GM12878 (cell line): Measurements from ENCODE around the gene CFP. TPM values are rescaled to one million over a fixed set of nuclear protein-coding genes. Genes with fewer than 3 reads are reported as not detected.
A peak's percentile ranks its signal among the peaks of the same experiment; 100 is the strongest.

ENCODE experiments used
- BMI1 ChIP-seq: fragments of 450-650 bp; IDR thresholded peaks from 2 replicates; pipeline ENCODE4 v1.6.1; 2016; ENCODE audit warnings: mild to moderate bottlenecking, moderate library complexity, borderline replicate concordance
- BRCA1 ChIP-seq: IDR thresholded peaks from 2 replicates; pipeline ENCODE4 v1.6.1; 2011; ENCODE audit warnings: low read depth, low read length, improper control_type of control experiment
- CBFB ChIP-seq: IDR thresholded peaks from 2 replicates; pipeline ENCODE4 v1.6.1; 2016; ENCODE audit warnings: antibody characterized with exemption, low read depth
- HDAC6 ChIP-seq: fragments of 200-600 bp; sonication (generic); IDR thresholded peaks from one replicate; pipeline ENCODE4 v1.8.0; 2017; ENCODE audit warnings: antibody characterized with exemption; ENCODE audit not compliant: unreplicated experiment
- IRF3 ChIP-seq: fragments of 450-650 bp; IDR thresholded peaks from 2 replicates; pipeline ENCODE4 v1.6.1; 2014; ENCODE audit warnings: mild to moderate bottlenecking
- JUND ChIP-seq: IDR thresholded peaks from 2 replicates; pipeline ENCODE4 v1.6.1; 2012; ENCODE audit warnings: low read depth, mild to moderate bottlenecking, low read length, improper control_type of control experiment, moderate library complexity
- MLLT1 ChIP-seq: fragments of 450-650 bp; IDR thresholded peaks from 2 replicates; pipeline ENCODE4 v1.6.1; 2016; ENCODE audit warnings: mild to moderate bottlenecking
- REST ChIP-seq: IDR thresholded peaks from 2 replicates; pipeline ENCODE4 v1.6.1; 2012; ENCODE audit warnings: mild to moderate bottlenecking, low read depth, low read length
- STAT3 ChIP-seq: IDR thresholded peaks from 2 replicates; pipeline ENCODE4 v1.6.1; 2011; ENCODE audit warnings: low read depth, low read length, improper control_type of control experiment
- TAF1 ChIP-seq: IDR thresholded peaks from 2 replicates; pipeline ENCODE4 v1.6.1; 2011; ENCODE audit warnings: mild to moderate bottlenecking, low read depth, low read length, borderline replicate concordance
- polyA plus RNA-seq, 11 experiments: library from polyadenylated mRNA; depleted of rRNA in 4 of 11; unstranded in 6 of 11; stranded (reverse) in 5 of 11; fragments of >200 nt; fragmentation: Nextera tagmentation in 4 of 11; fragmentation: Illumina TruSeq in 1 of 11; extraction: Ambion mirVana in 4 of 11; extraction: Trizol in 1 of 11; gene quantifications; 1 replicate in 1 of 11; 2 replicates in 10 of 11; pipeline versions ENCODE4 v1.2.1 to v1.2.3, GENCODE V29; 2011 to 2016; ENCODE audit warnings: inconsistent platforms in 2 of 11, missing spikeins in 2 of 11, low read depth in 1 of 11
- total RNA-seq, 4 experiments: library from RNA; depleted of rRNA in 3 of 4; stranded (reverse); fragments of >200 nt in 3 of 4; fragmentation: Illumina TruSeq in 1 of 4; extraction: Trizol in 1 of 4; gene quantifications; 2 replicates each; pipeline versions ENCODE4 v1.2.1 to v1.2.3, GENCODE V29; 2013 to 2021
- TF ChIP-seq, protein P1 (sequence below): fragments of 450-650 bp; IDR thresholded peaks from 2 replicates; pipeline ENCODE4 v1.6.1; 2017; ENCODE audit warnings: mild to moderate bottlenecking
- TF ChIP-seq, protein P2 (sequence below): IDR thresholded peaks from 2 replicates; pipeline ENCODE4 v1.6.1; 2012; ENCODE audit warnings: low read depth, low read length, improper control_type of control experiment
- TF ChIP-seq, protein P3 (sequence below): fragments of 450-650 bp; IDR thresholded peaks from 2 replicates; pipeline ENCODE4 v1.6.1; 2017; ENCODE audit warnings: mild to moderate bottlenecking, low read depth, inconsistent platforms; ENCODE audit not compliant: poor library complexity, severe bottlenecking
- TF ChIP-seq, protein P4 (sequence below): IDR thresholded peaks from 2 replicates; pipeline ENCODE4 v1.6.1; 2012; ENCODE audit warnings: low read depth, low read length, improper control_type of control experiment
- TF ChIP-seq, protein P5 (sequence below): fragments of 150-350 bp; IDR thresholded peaks from 2 replicates; pipeline ENCODE4 v1.6.1; 2014; ENCODE audit warnings: mild to moderate bottlenecking, low read depth, low read length

Gene CFP
- total and polyA plus RNA-seq, 10 of the 15 experiments (the other 5 are each of a cell fraction or from before 2014, with no cell fraction given): 0.72 to 10.1 (median 2.8) TPM

DNA sequence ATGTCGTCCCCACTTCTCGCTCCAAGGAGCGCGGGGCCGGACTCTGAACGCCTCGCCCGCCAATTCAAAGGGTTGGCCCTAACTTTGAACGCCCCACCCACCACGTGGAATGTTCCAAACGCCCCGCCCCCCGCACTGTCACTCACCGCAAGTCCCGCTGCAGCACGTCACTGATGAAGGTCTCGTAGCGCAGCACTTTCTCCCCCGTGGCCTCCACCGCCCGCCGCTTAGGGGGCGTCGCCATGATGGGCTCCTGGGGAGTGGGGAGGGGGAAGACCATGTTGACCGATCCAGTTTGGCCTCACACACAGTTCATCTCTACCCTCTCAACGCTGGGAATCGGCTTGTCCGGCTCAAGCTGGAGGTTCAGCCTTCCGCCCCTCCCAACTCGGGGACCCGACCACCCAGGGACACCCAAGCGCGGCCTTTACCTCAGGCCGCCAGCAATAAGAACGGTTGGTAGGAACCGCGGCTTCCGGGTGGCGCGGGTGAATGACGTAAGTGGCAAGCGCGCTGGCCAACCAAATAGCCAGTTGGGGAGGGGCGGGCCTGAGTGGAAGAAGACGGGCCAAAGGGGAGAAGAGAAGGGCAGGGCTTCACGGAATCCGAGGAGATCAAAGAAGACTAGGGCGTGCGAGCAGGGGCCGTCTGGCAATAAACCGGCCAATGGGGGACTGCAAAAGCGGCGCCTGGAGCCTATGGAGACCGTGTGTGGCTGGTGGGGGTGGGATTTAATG is 29.1 kb upstream of the CFP start, which contains the start of gene UXT (continued):
- TF ChIP-seq REST (no peak), HDAC6 (no peak), MLLT1 (peak; percentile 70), CBFB (no peak; the same call in 1 of the 2 replicates), BRCA1 (no peak), JUND (no peak), BMI1 (no peak), STAT3 (no peak), IRF3 (no peak), TAF1 (peak; percentile 71)
- TF ChIP-seq, protein P1, sequence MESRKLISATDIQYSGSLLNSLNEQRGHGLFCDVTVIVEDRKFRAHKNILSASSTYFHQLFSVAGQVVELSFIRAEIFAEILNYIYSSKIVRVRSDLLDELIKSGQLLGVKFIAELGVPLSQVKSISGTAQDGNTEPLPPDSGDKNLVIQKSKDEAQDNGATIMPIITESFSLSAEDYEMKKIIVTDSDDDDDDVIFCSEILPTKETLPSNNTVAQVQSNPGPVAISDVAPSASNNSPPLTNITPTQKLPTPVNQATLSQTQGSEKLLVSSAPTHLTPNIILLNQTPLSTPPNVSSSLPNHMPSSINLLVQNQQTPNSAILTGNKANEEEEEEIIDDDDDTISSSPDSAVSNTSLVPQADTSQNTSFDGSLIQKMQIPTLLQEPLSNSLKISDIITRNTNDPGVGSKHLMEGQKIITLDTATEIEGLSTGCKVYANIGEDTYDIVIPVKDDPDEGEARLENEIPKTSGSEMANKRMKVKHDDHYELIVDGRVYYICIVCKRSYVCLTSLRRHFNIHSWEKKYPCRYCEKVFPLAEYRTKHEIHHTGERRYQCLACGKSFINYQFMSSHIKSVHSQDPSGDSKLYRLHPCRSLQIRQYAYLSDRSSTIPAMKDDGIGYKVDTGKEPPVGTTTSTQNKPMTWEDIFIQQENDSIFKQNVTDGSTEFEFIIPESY: no peak
- TF ChIP-seq, protein P2, sequence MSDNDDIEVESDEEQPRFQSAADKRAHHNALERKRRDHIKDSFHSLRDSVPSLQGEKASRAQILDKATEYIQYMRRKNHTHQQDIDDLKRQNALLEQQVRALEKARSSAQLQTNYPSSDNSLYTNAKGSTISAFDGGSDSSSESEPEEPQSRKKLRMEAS: peak; percentile 39
- TF ChIP-seq, protein P3, sequence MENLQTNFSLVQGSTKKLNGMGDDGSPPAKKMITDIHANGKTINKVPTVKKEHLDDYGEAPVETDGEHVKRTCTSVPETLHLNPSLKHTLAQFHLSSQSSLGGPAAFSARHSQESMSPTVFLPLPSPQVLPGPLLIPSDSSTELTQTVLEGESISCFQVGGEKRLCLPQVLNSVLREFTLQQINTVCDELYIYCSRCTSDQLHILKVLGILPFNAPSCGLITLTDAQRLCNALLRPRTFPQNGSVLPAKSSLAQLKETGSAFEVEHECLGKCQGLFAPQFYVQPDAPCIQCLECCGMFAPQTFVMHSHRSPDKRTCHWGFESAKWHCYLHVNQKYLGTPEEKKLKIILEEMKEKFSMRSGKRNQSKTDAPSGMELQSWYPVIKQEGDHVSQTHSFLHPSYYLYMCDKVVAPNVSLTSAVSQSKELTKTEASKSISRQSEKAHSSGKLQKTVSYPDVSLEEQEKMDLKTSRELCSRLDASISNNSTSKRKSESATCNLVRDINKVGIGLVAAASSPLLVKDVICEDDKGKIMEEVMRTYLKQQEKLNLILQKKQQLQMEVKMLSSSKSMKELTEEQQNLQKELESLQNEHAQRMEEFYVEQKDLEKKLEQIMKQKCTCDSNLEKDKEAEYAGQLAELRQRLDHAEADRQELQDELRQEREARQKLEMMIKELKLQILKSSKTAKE: no peak
- TF ChIP-seq, protein P4, sequence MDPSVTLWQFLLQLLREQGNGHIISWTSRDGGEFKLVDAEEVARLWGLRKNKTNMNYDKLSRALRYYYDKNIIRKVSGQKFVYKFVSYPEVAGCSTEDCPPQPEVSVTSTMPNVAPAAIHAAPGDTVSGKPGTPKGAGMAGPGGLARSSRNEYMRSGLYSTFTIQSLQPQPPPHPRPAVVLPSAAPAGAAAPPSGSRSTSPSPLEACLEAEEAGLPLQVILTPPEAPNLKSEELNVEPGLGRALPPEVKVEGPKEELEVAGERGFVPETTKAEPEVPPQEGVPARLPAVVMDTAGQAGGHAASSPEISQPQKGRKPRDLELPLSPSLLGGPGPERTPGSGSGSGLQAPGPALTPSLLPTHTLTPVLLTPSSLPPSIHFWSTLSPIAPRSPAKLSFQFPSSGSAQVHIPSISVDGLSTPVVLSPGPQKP: 0 out of 2 replicates have a peak, but pooled peaks have one; percentile 13
- TF ChIP-seq, protein P5, sequence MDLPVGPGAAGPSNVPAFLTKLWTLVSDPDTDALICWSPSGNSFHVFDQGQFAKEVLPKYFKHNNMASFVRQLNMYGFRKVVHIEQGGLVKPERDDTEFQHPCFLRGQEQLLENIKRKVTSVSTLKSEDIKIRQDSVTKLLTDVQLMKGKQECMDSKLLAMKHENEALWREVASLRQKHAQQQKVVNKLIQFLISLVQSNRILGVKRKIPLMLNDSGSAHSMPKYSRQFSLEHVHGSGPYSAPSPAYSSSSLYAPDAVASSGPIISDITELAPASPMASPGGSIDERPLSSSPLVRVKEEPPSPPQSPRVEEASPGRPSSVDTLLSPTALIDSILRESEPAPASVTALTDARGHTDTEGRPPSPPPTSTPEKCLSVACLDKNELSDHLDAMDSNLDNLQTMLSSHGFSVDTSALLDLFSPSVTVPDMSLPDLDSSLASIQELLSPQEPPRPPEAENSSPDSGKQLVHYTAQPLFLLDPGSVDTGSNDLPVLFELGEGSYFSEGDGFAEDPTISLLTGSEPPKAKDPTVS: no peak
